CD14-positive monocyte (primary cell): ENCODE data around the gene NRXN3. TPM values are rescaled to one million over a fixed set of nuclear protein-coding genes. Genes with fewer than 3 reads are reported as not detected.

ENCODE experiments used
- DNase-seq, 3 donors: peaks; one replicate each; pipeline ENCODE4 v3.0.0-alpha.2; 2011 to 2022
- H2AFZ ChIP-seq: 2 replicates; pipeline ENCODE4 v1.6.0; 2012; ENCODE audit warnings: mild to moderate bottlenecking, low read depth, low read length, inconsistent platforms; ENCODE audit not compliant: insufficient read depth, poor library complexity, severe bottlenecking
- H3K27ac ChIP-seq, 2 donors: 1 replicate in 1 of 2; 2 replicates in 1 of 2; pipeline ENCODE4 v1.5.1; 2012 to 2013; ENCODE audit warnings: low read length in 2 of 2, control low read depth in 1 of 2, inconsistent platforms in 1 of 2, low read depth in 1 of 2, mild to moderate bottlenecking in 1 of 2
- H3K27me3 ChIP-seq, 2 donors: one replicate each; pipeline versions ENCODE4 v1.6.0 to v1.6.1; 2011 to 2013; ENCODE audit warnings: low read length in 2 of 2; ENCODE audit not compliant: control insufficient read depth in 2 of 2, insufficient read depth in 2 of 2
- H3K36me3 ChIP-seq, 2 donors: replicated peaks in 1 of 2; 1 replicate in 1 of 2; 2 replicates in 1 of 2; pipeline versions ENCODE4 v1.5.1 to v1.6.1; 2012 to 2013; ENCODE audit warnings: low read length in 2 of 2, control low read depth in 1 of 2, inconsistent platforms in 1 of 2, mild to moderate bottlenecking in 1 of 2; ENCODE audit not compliant: insufficient read depth in 2 of 2, control insufficient read depth in 1 of 2
- H3K4me1 ChIP-seq, 2 donors: 1 replicate in 1 of 2; 2 replicates in 1 of 2; pipeline versions ENCODE4 v1.5.1 to v1.6.1; 2012 to 2013; ENCODE audit warnings: low read length in 2 of 2, control low read depth in 1 of 2, inconsistent platforms in 1 of 2, mild to moderate bottlenecking in 1 of 2, moderate library complexity in 1 of 2; ENCODE audit not compliant: insufficient read depth in 2 of 2, control insufficient read depth in 1 of 2
- H3K4me2 ChIP-seq: replicated peaks from 2 replicates; pipeline ENCODE3; 2012; ENCODE audit warnings: low read length, moderate library complexity, mild to moderate bottlenecking; ENCODE audit not compliant: poor library complexity, severe bottlenecking; ENCODE audit errors: extremely low read depth
- H3K4me3 ChIP-seq, 3 experiments: fragments of 200-600 bp in 1 of 3; sonication (generic) in 1 of 3; replicated peaks in 1 of 3; 1 replicate in 2 of 3; 2 replicates in 1 of 3; pipeline ENCODE4 v1.5.1; 2011 to 2013; ENCODE audit warnings: low read length in 3 of 3, mild to moderate bottlenecking in 3 of 3, control low read depth in 2 of 3, low read depth in 2 of 3, inconsistent platforms in 1 of 3, moderate library complexity in 1 of 3
- H3K79me2 ChIP-seq: 2 replicates; pipeline ENCODE4 v1.6.0; 2012; ENCODE audit warnings: mild to moderate bottlenecking, control low read depth, inconsistent platforms, low read length, moderate library complexity; ENCODE audit not compliant: insufficient read depth
- H3K9ac ChIP-seq: 2 replicates; pipeline ENCODE4 v1.6.0; 2017; ENCODE audit warnings: low read length, mild to moderate bottlenecking; ENCODE audit not compliant: insufficient read depth, poor library complexity, severe bottlenecking
- H3K9me3 ChIP-seq, 2 donors: replicated peaks in 1 of 2; 1 replicate in 1 of 2; 2 replicates in 1 of 2; pipeline versions ENCODE4 v1.5.1 to v1.6.1; 2012 to 2013; ENCODE audit warnings: low read length in 2 of 2, control low read depth in 1 of 2; ENCODE audit not compliant: control insufficient read depth in 1 of 2, insufficient read depth in 1 of 2
- H4K20me1 ChIP-seq: 2 replicates; pipeline ENCODE4 v1.6.0; 2012; ENCODE audit warnings: mild to moderate bottlenecking, low read length, control low read depth, moderate library complexity; ENCODE audit not compliant: insufficient read depth
- H3K27ac Mint-ChIP-seq, 7 donors: one replicate each; pipeline ENCODE4 v1.8.0; 2020; ENCODE audit warnings: mild to moderate bottlenecking in 7 of 7, mixed read lengths in 7 of 7, moderate library complexity in 6 of 7, inconsistent platforms in 2 of 7
- H3K27me3 Mint-ChIP-seq, 3 donors: one replicate each; pipeline ENCODE4 v1.8.0; 2021 to 2022; ENCODE audit warnings: low read depth in 3 of 3, mild to moderate bottlenecking in 3 of 3, mixed read lengths in 3 of 3, moderate library complexity in 3 of 3, inconsistent platforms in 1 of 3
- H3K36me3 Mint-ChIP-seq, 2 donors: one replicate each; pipeline ENCODE4 v1.8.0; 2020; ENCODE audit warnings: mixed read lengths in 2 of 2, inconsistent platforms in 1 of 2, mild to moderate bottlenecking in 1 of 2
- H3K4me1 Mint-ChIP-seq: one replicate; pipeline ENCODE4 v1.8.0; 2020; ENCODE audit warnings: mild to moderate bottlenecking, mixed read lengths
- H3K4me3 Mint-ChIP-seq, 2 donors: one replicate each; pipeline ENCODE4 v1.8.0; 2020; ENCODE audit warnings: mild to moderate bottlenecking in 2 of 2, mixed read lengths in 2 of 2, moderate library complexity in 1 of 2
- H3K9me3 Mint-ChIP-seq, 7 donors: one replicate each; pipeline ENCODE4 v1.8.0; 2020 to 2022; ENCODE audit warnings: mixed read lengths in 7 of 7, mild to moderate bottlenecking in 6 of 7, moderate library complexity in 6 of 7, inconsistent platforms in 2 of 7
- WGBS: methylation state at CpG from one replicate; pipeline ENCODE4 v1.1.5; 2013; ENCODE audit warnings: missing lambda C conversion rate; ENCODE audit not compliant: insufficient coverage; 5-methylcytosine and 5-hydroxymethylcytosine counted together
- intact Hi-C, 2 donors: fragments of 100-400 bp; cut with micrococcal nuclease; formaldehyde crosslinking; loops; one replicate each; pipeline versions ENCODE4 v1.15.0 to v1.15.1; 2023
- polyA plus RNA-seq, 3 donors: library from polyadenylated mRNA; depleted of rRNA in 1 of 3; unstranded in 2 of 3; stranded (reverse) in 1 of 3; fragments of 300-500 nt in 2 of 3; fragments of >200 nt in 1 of 3; fragmentation: Illumina TruSeq in 2 of 3; gene quantifications; 1 replicate in 2 of 3; 2 replicates in 1 of 3; pipeline ENCODE4 v1.2.3, GENCODE V29; 2012 to 2021
- TF ChIP-seq, protein P1 (sequence below): fragments of 200-600 bp; IDR thresholded peaks from one replicate; pipeline ENCODE4 v1.8.0; 2022; ENCODE audit warnings: antibody characterized with exemption, mild to moderate bottlenecking

NRXN3 gene
- polyA plus RNA-seq, 3 donors, result not detected

DNA sequence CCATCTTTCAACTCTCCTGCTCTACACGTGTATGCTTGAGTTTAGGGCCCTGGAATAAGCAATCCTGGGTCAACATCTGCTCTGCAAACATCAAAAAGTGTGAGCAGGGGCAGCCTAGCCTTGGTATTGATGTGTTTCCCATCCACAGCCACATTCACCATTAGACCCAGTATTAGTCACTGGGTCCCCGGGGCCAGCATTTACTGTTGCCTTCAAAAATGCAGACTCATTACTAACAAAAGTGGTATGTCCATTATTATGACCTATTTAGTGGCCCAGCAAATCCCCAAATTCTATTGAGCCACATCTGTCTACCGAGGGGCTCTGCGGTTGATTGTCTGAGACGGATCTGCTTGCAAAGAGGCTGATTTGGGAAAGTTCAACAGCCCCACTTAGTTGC is 1379.3 kb downstream of the NRXN3 start:
- Mint-ChIP-seq H3K27ac (no peak overlapping the region), H3K27me3 (peaks cover 0 to 2% (median 0%) of the 10 kb centered on the region in 3 donors), H3K4me3 (no peak overlapping the region), H3K36me3 (no peaks in the 10 kb centered on the region), H3K9me3 (peaks cover 0 to 6% (median 3%) of the 10 kb centered on the region in 7 donors), H3K4me1 (no peaks in the 10 kb centered on the region)
- no peak overlapping the region for H3K4me2 ChIP-seq
- no peaks in the 10 kb centered on the region for H3K79me2 ChIP-seq
- H3K4me1 ChIP-seq, result no peaks in the 10 kb centered on the region
- no peaks in the 10 kb centered on the region for H3K27me3 ChIP-seq
- H3K36me3 ChIP-seq, result no peaks in the 10 kb centered on the region
- TF ChIP-seq, protein P1, sequence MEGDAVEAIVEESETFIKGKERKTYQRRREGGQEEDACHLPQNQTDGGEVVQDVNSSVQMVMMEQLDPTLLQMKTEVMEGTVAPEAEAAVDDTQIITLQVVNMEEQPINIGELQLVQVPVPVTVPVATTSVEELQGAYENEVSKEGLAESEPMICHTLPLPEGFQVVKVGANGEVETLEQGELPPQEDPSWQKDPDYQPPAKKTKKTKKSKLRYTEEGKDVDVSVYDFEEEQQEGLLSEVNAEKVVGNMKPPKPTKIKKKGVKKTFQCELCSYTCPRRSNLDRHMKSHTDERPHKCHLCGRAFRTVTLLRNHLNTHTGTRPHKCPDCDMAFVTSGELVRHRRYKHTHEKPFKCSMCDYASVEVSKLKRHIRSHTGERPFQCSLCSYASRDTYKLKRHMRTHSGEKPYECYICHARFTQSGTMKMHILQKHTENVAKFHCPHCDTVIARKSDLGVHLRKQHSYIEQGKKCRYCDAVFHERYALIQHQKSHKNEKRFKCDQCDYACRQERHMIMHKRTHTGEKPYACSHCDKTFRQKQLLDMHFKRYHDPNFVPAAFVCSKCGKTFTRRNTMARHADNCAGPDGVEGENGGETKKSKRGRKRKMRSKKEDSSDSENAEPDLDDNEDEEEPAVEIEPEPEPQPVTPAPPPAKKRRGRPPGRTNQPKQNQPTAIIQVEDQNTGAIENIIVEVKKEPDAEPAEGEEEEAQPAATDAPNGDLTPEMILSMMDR, result no peak
- no peak overlapping the region for H3K27ac ChIP-seq
- no peak overlapping the region for H3K4me3 ChIP-seq
- H3K9me3 ChIP-seq, result no peaks in the 10 kb centered on the region
- intact Hi-C loops, result no loop called here
- H3K9ac ChIP-seq, result no peak overlapping the region
- DNase-seq, result no peak
- no peak overlapping the region for H2AFZ ChIP-seq
- WGBS, result 84% methylated on average over 4 of the region's 5 CpGs
- no peaks in the 10 kb centered on the region for H4K20me1 ChIP-seq

DNA sequence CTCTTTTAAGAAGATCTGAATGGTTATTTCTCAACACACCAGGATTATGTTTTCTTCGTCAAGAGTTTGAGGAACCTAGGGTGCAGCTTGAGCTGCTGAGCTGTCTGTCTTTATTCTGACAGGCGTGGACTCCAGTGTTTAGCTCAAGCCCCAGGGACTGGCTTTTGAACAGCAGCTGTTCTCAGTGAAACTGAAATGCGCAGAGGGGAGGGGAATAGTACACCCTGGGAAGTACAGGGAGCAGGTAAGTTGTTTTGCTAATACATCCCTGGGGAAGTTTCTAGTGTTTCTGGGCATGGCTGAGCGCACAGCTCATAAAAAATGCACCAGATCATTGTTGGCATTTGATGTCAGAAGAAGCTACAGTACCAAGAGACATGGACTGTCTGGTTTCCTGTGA is 1381.3 kb downstream of the NRXN3 start:
- 79% methylated on average over 3 of the region's 4 CpGs for WGBS
- Histone ChIP-seq H3K27ac (no peak overlapping the region), H3K4me1 (no peaks in the 10 kb centered on the region), H3K36me3 (no peaks in the 10 kb centered on the region), H3K27me3 (no peaks in the 10 kb centered on the region), H3K4me3 (no peak overlapping the region), H2AFZ (no peak overlapping the region), H4K20me1 (no peaks in the 10 kb centered on the region), H3K9ac (no peak overlapping the region), H3K4me2 (no peak overlapping the region), H3K9me3 (no peaks in the 10 kb centered on the region), H3K79me2 (no peaks in the 10 kb centered on the region)
- Mint-ChIP-seq H3K4me1 (no peaks in the 10 kb centered on the region), H3K9me3 (peaks cover 2 to 5% (median 4%) of the 10 kb centered on the region in 7 donors), H3K27ac (no peak overlapping the region), H3K27me3 (no peaks in the 10 kb centered on the region), H3K36me3 (no peaks in the 10 kb centered on the region), H3K4me3 (no peak overlapping the region)
- DNase-seq, result no peak
- intact Hi-C loops, result no loop called here
- TF ChIP-seq, protein P1, result no peak
